CD14-positive monocyte (primary cell): Measurements from ENCODE around the gene ATOSA. TPM values are rescaled to one million over a fixed set of nuclear protein-coding genes. Genes with fewer than 3 reads are reported as not detected.

Experiments used
- DNase-seq, 3 donors: peaks; one replicate each; pipeline ENCODE4 v3.0.0-alpha.2; 2011 to 2022
- H2AFZ ChIP-seq: 2 replicates; pipeline ENCODE4 v1.6.0; 2012; ENCODE audit warnings: mild to moderate bottlenecking, low read depth, low read length, inconsistent platforms; ENCODE audit not compliant: insufficient read depth, poor library complexity, severe bottlenecking
- H3K27ac ChIP-seq, 2 donors: 1 replicate in 1 of 2; 2 replicates in 1 of 2; pipeline ENCODE4 v1.5.1; 2012 to 2013; ENCODE audit warnings: low read length in 2 of 2, control low read depth in 1 of 2, inconsistent platforms in 1 of 2, low read depth in 1 of 2, mild to moderate bottlenecking in 1 of 2
- H3K27me3 ChIP-seq, 2 donors: one replicate each; pipeline versions ENCODE4 v1.6.0 to v1.6.1; 2011 to 2013; ENCODE audit warnings: low read length in 2 of 2; ENCODE audit not compliant: control insufficient read depth in 2 of 2, insufficient read depth in 2 of 2
- H3K36me3 ChIP-seq, 2 donors: replicated peaks in 1 of 2; 1 replicate in 1 of 2; 2 replicates in 1 of 2; pipeline versions ENCODE4 v1.5.1 to v1.6.1; 2012 to 2013; ENCODE audit warnings: low read length in 2 of 2, control low read depth in 1 of 2, inconsistent platforms in 1 of 2, mild to moderate bottlenecking in 1 of 2; ENCODE audit not compliant: insufficient read depth in 2 of 2, control insufficient read depth in 1 of 2
- H3K4me1 ChIP-seq, 2 donors: 1 replicate in 1 of 2; 2 replicates in 1 of 2; pipeline versions ENCODE4 v1.5.1 to v1.6.1; 2012 to 2013; ENCODE audit warnings: low read length in 2 of 2, control low read depth in 1 of 2, inconsistent platforms in 1 of 2, mild to moderate bottlenecking in 1 of 2, moderate library complexity in 1 of 2; ENCODE audit not compliant: insufficient read depth in 2 of 2, control insufficient read depth in 1 of 2
- H3K4me2 ChIP-seq: replicated peaks from 2 replicates; pipeline ENCODE3; 2012; ENCODE audit warnings: low read length, moderate library complexity, mild to moderate bottlenecking; ENCODE audit not compliant: poor library complexity, severe bottlenecking; ENCODE audit errors: extremely low read depth
- H3K4me3 ChIP-seq, 3 experiments: fragments of 200-600 bp in 1 of 3; sonication (generic) in 1 of 3; replicated peaks in 1 of 3; 1 replicate in 2 of 3; 2 replicates in 1 of 3; pipeline ENCODE4 v1.5.1; 2011 to 2013; ENCODE audit warnings: low read length in 3 of 3, mild to moderate bottlenecking in 3 of 3, control low read depth in 2 of 3, low read depth in 2 of 3, inconsistent platforms in 1 of 3, moderate library complexity in 1 of 3
- H3K79me2 ChIP-seq: 2 replicates; pipeline ENCODE4 v1.6.0; 2012; ENCODE audit warnings: mild to moderate bottlenecking, control low read depth, inconsistent platforms, low read length, moderate library complexity; ENCODE audit not compliant: insufficient read depth
- H3K9ac ChIP-seq: 2 replicates; pipeline ENCODE4 v1.6.0; 2017; ENCODE audit warnings: low read length, mild to moderate bottlenecking; ENCODE audit not compliant: insufficient read depth, poor library complexity, severe bottlenecking
- H3K9me3 ChIP-seq, 2 donors: replicated peaks in 1 of 2; 1 replicate in 1 of 2; 2 replicates in 1 of 2; pipeline versions ENCODE4 v1.5.1 to v1.6.1; 2012 to 2013; ENCODE audit warnings: low read length in 2 of 2, control low read depth in 1 of 2; ENCODE audit not compliant: control insufficient read depth in 1 of 2, insufficient read depth in 1 of 2
- H4K20me1 ChIP-seq: 2 replicates; pipeline ENCODE4 v1.6.0; 2012; ENCODE audit warnings: mild to moderate bottlenecking, low read length, control low read depth, moderate library complexity; ENCODE audit not compliant: insufficient read depth
- H3K27ac Mint-ChIP-seq, 7 donors: one replicate each; pipeline ENCODE4 v1.8.0; 2020; ENCODE audit warnings: mild to moderate bottlenecking in 7 of 7, mixed read lengths in 7 of 7, moderate library complexity in 6 of 7, inconsistent platforms in 2 of 7
- H3K27me3 Mint-ChIP-seq, 3 donors: one replicate each; pipeline ENCODE4 v1.8.0; 2021 to 2022; ENCODE audit warnings: low read depth in 3 of 3, mild to moderate bottlenecking in 3 of 3, mixed read lengths in 3 of 3, moderate library complexity in 3 of 3, inconsistent platforms in 1 of 3
- H3K36me3 Mint-ChIP-seq, 2 donors: one replicate each; pipeline ENCODE4 v1.8.0; 2020; ENCODE audit warnings: mixed read lengths in 2 of 2, inconsistent platforms in 1 of 2, mild to moderate bottlenecking in 1 of 2
- H3K4me1 Mint-ChIP-seq: one replicate; pipeline ENCODE4 v1.8.0; 2020; ENCODE audit warnings: mild to moderate bottlenecking, mixed read lengths
- H3K4me3 Mint-ChIP-seq, 2 donors: one replicate each; pipeline ENCODE4 v1.8.0; 2020; ENCODE audit warnings: mild to moderate bottlenecking in 2 of 2, mixed read lengths in 2 of 2, moderate library complexity in 1 of 2
- H3K9me3 Mint-ChIP-seq, 7 donors: one replicate each; pipeline ENCODE4 v1.8.0; 2020 to 2022; ENCODE audit warnings: mixed read lengths in 7 of 7, mild to moderate bottlenecking in 6 of 7, moderate library complexity in 6 of 7, inconsistent platforms in 2 of 7
- CTCF ChIP-seq: fragments of 200-600 bp; IDR thresholded peaks from one replicate; pipeline ENCODE4 v1.8.0; 2022; ENCODE audit warnings: antibody characterized with exemption, mild to moderate bottlenecking
- WGBS: methylation state at CpG from one replicate; pipeline ENCODE4 v1.1.5; 2013; ENCODE audit warnings: missing lambda C conversion rate; ENCODE audit not compliant: insufficient coverage; 5-methylcytosine and 5-hydroxymethylcytosine counted together
- intact Hi-C, 2 donors: fragments of 100-400 bp; cut with micrococcal nuclease; formaldehyde crosslinking; loops; one replicate each; pipeline versions ENCODE4 v1.15.0 to v1.15.1; 2023
- polyA plus RNA-seq, 3 donors: library from polyadenylated mRNA; depleted of rRNA in 1 of 3; unstranded in 2 of 3; stranded (reverse) in 1 of 3; fragments of 300-500 nt in 2 of 3; fragments of >200 nt in 1 of 3; fragmentation: Illumina TruSeq in 2 of 3; gene quantifications; 1 replicate in 2 of 3; 2 replicates in 1 of 3; pipeline ENCODE4 v1.2.3, GENCODE V29; 2012 to 2021

Gene ATOSA
- polyA plus RNA-seq, 3 donors = 2.1 to 15.9 (median 3.5) TPM

- Histone ChIP-seq H3K27me3 (no peaks in the 10 kb centered on the region), H3K79me2 (no peaks in the 10 kb centered on the region), H3K4me1 (no peaks in the 10 kb centered on the region), H3K4me2 (no peak overlapping the region), H3K27ac (no peak overlapping the region), H2AFZ (no peak overlapping the region), H3K4me3 (no peak overlapping the region), H3K9me3 (no peaks in the 10 kb centered on the region), H4K20me1 (no peaks in the 10 kb centered on the region), H3K36me3 (no peaks in the 10 kb centered on the region), H3K9ac (no peak overlapping the region)
- Mint-ChIP-seq H3K27ac (no peak overlapping the region), H3K9me3 (peaks cover 0 to 1% (median 0%) of the 10 kb centered on the region in 7 donors), H3K4me1 (no peaks in the 10 kb centered on the region), H3K4me3 (no peak overlapping the region), H3K27me3 (peaks cover 0 to 4% (median 3%) of the 10 kb centered on the region in 3 donors), H3K36me3 (no peaks in the 10 kb centered on the region)
- DNase-seq = no peak
- no CpG with 5 or more reads among the region's 2 CpGs for WGBS
- intact Hi-C loops = no loop called here
- no peak for TF ChIP-seq CTCF
Measured at GRCh38 chr15:52710708-52711389, 31.7 kb upstream of the ATOSA start.

GRCh38 chr15:52710050-52710707, 31.0 kb upstream of the ATOSA start:
- Mint-ChIP-seq H3K27me3 (peaks cover 0 to 4% (median 3%) of the 10 kb centered on the region in 3 donors), H3K4me3 (no peak overlapping the region), H3K27ac (no peak overlapping the region), H3K36me3 (no peaks in the 10 kb centered on the region), H3K4me1 (no peaks in the 10 kb centered on the region), H3K9me3 (peaks cover 0 to 1% (median 0%) of the 10 kb centered on the region in 7 donors)
- Histone ChIP-seq H3K9ac (no peak overlapping the region), H3K4me3 (no peak overlapping the region), H4K20me1 (no peaks in the 10 kb centered on the region), H3K79me2 (no peaks in the 10 kb centered on the region), H3K27me3 (no peaks in the 10 kb centered on the region), H3K36me3 (no peaks in the 10 kb centered on the region), H3K4me1 (no peaks in the 10 kb centered on the region), H3K27ac (no peak overlapping the region), H3K9me3 (no peaks in the 10 kb centered on the region), H2AFZ (no peak overlapping the region), H3K4me2 (no peak overlapping the region)
- no CpG with 5 or more reads among the region's 1 CpG for WGBS
- DNase-seq = no peak
- TF ChIP-seq CTCF = no peak
- intact Hi-C loops = no loop called here
